ENCODE data around the gene PCID2.

DNA sequence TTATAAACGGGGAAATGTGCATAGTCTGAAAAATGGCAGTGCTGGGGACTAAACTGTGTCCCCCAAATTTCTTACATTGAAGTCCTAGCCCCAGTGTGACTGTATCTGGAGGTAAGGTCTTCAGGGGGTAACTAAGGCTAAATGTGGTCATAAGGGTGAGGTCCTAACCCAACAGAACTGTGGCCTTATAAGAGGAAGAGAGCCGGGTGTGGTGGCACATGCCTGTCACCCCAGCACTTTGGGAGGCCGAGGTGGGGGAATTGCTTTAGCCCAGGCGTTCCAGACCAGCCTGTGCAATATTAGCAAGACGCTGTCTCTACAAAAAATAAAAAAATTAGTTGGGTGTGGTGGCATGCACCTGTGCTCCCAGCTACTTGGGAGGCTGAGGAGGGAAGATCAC is 32.2 kb downstream of the PCID2 start:
- TF ChIP-seq EZH2 (IDR thresholded peaks at IDR 0.05; ENCODE audit: borderline replicate concordance, low read length) (no peak), CTCF (IDR thresholded peaks at IDR 0.05; ENCODE audit: low read length) (no peak)

Measured in OCI-LY1 (cell line).